GM12872 (cell line): ENCODE results near the gene STXBP6.

Source experiments
- CTCF ChIP-seq: IDR thresholded peaks from 3 replicates; pipeline ENCODE4 v1.5.1; 2011; ENCODE audit warnings: low read depth, mild to moderate bottlenecking, low read length, moderate library complexity; ENCODE audit not compliant: insufficient read depth

Gene STXBP6

GRCh38 chr14:24839617-24840203 lies 210.2 kb downstream of the STXBP6 start:
- no peak for TF ChIP-seq CTCF

GRCh38 chr14:24838945-24839616 lies 210.9 kb downstream of the STXBP6 start:
- no peak for TF ChIP-seq CTCF

- TF ChIP-seq CTCF, result no peak
Observed at GRCh38 chr14:24837280-24838046, 212.5 kb downstream of the STXBP6 start.

- no peak for TF ChIP-seq CTCF
Observed at GRCh38 chr14:24834956-24835355, 215.0 kb downstream of the STXBP6 start.

GRCh38 chr14:24833385-24833784 lies 216.6 kb downstream of the STXBP6 start:
- no peak for TF ChIP-seq CTCF

DNA sequence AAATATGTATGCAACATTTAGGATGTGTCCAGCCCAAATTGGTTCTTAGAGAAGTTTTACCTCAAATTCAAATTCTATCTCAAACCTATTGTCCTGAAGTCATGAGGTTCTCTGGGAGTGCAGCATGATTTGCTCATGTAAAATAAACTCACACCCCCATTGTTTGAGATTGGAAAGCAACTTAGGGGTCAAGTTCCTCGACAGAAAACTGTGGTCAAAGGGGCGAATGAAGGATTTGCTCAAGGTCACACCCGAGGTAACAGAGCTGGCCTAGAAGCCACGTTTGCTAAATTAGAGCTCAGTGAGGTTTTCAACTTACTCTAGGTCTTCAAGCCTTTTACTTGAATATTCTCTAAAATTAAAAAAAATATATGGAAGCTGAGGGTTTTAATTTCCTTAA lies 218.3 kb downstream of the STXBP6 start:
- no peak for TF ChIP-seq CTCF

- no peak for TF ChIP-seq CTCF
Observed at GRCh38 chr14:24829862-24830261, 220.1 kb downstream of the STXBP6 start.
